GM23338 (cell line): ENCODE data around the gene DYNC2LI1. TPM values are rescaled to one million over a fixed set of nuclear protein-coding genes. Genes with fewer than 3 reads are reported as not detected.

Experiments
- ATAC-seq: fragments of 200-7000 bp; cut with Tn5 transposase; 3 replicates; pipeline ENCODE4 v1.9.1; 2020
- DNase-seq: peaks from one replicate; pipeline ENCODE4 v3.0.0-alpha.2; 2015; ENCODE audit warnings: low spot score
- H2AFZ ChIP-seq: fragments of 200-600 bp; sonication (generic); 2 replicates; pipeline ENCODE4 v1.8.0; 2016; ENCODE audit warnings: antibody characterized with exemption, mild to moderate bottlenecking, moderate library complexity
- H3F3A ChIP-seq: fragments of 200-600 bp; sonication (generic); replicated peaks from 2 replicates; pipeline ENCODE4 v1.8.0; 2017; ENCODE audit warnings: antibody characterized with exemption, mixed run types, low read depth
- H3K27ac ChIP-seq: fragments of 200-600 bp; sonication (generic); 2 replicates; pipeline ENCODE4 v1.6.1; 2016; ENCODE audit warnings: low read depth
- H3K27me3 ChIP-seq: fragments of 200-600 bp; sonication (generic); 2 replicates; pipeline ENCODE4 v1.8.0; 2016; ENCODE audit warnings: mild to moderate bottlenecking, mixed run types, moderate library complexity; ENCODE audit not compliant: insufficient read depth
- H3K36me3 ChIP-seq: fragments of 200-600 bp; sonication (generic); 2 replicates; pipeline ENCODE4 v1.8.0; 2016; ENCODE audit warnings: mild to moderate bottlenecking; ENCODE audit not compliant: insufficient read depth
- H3K4me1 ChIP-seq: fragments of 200-600 bp; sonication (generic); 2 replicates; pipeline ENCODE4 v1.8.0; 2016; ENCODE audit warnings: mild to moderate bottlenecking, moderate library complexity; ENCODE audit not compliant: insufficient read depth
- H3K4me2 ChIP-seq: fragments of 200-600 bp; sonication (generic); 2 replicates; pipeline ENCODE4 v1.7.1; 2017; ENCODE audit warnings: mixed run types
- H3K4me3 ChIP-seq: fragments of 200-600 bp; sonication (generic); 2 replicates; pipeline ENCODE4 v1.6.1; 2016; ENCODE audit warnings: mixed run types
- H3K79me2 ChIP-seq: fragments of 200-600 bp; sonication (generic); replicated peaks from 2 replicates; pipeline ENCODE4 v1.8.0; 2017; ENCODE audit warnings: mild to moderate bottlenecking; ENCODE audit not compliant: insufficient read depth
- H3K9me2 ChIP-seq: fragments of 200-600 bp; sonication (generic); 2 replicates; pipeline ENCODE4 v1.8.0; 2017; ENCODE audit not compliant: insufficient read depth
- H4K20me1 ChIP-seq: fragments of 200-600 bp; sonication (generic); replicated peaks from 2 replicates; pipeline ENCODE4 v1.8.0; 2017; ENCODE audit warnings: mild to moderate bottlenecking; ENCODE audit not compliant: insufficient read depth
- H3K27ac Mint-ChIP-seq: 2 replicates; pipeline ENCODE4 v1.8.0; 2020; ENCODE audit warnings: inconsistent platforms, mild to moderate bottlenecking, moderate library complexity, mixed read lengths
- H3K27me3 Mint-ChIP-seq: 3 replicates; pipeline ENCODE4 v1.8.0; 2022; ENCODE audit warnings: low read depth, mild to moderate bottlenecking, moderate library complexity, mixed read lengths, inconsistent platforms; ENCODE audit not compliant: insufficient read depth, poor library complexity
- H3K36me3 Mint-ChIP-seq: 3 replicates; pipeline ENCODE4 v1.8.0; 2021; ENCODE audit warnings: low read depth, mild to moderate bottlenecking, inconsistent platforms, moderate library complexity, mixed read lengths
- H3K4me1 Mint-ChIP-seq: 3 replicates; pipeline ENCODE4 v1.8.0; 2020; ENCODE audit warnings: mild to moderate bottlenecking, inconsistent platforms, mixed read lengths
- H3K4me3 Mint-ChIP-seq: 3 replicates; pipeline ENCODE4 v1.8.0; 2021; ENCODE audit warnings: moderate library complexity, mild to moderate bottlenecking, inconsistent platforms, mixed read lengths
- H3K9me3 Mint-ChIP-seq: 3 replicates; pipeline ENCODE4 v1.8.0; 2020; ENCODE audit warnings: moderate library complexity, mild to moderate bottlenecking, inconsistent platforms, mixed read lengths
- CREB1 ChIP-seq: fragments of 250-450 bp; sonication (Bioruptor Pico); IDR thresholded peaks from 2 replicates; pipeline ENCODE4 v1.5.0; 2020; ENCODE audit warnings: low read depth, mild to moderate bottlenecking, moderate library complexity
- EZH2 ChIP-seq: fragments of 200-600 bp; sonication (generic); IDR thresholded peaks from one replicate; pipeline ENCODE4 v1.8.0; 2017; ENCODE audit warnings: antibody characterized with exemption, mild to moderate bottlenecking, low read depth; ENCODE audit not compliant: unreplicated experiment
- EZH2phosphoT487 ChIP-seq: fragments of 200-600 bp; sonication (generic); IDR thresholded peaks from one replicate; pipeline ENCODE4 v1.8.1; 2018; ENCODE audit warnings: antibody characterized with exemption; ENCODE audit not compliant: unreplicated experiment
- JUNB ChIP-seq: IDR thresholded peaks from one replicate; pipeline ENCODE4 v1.6.1; 2016; ENCODE audit warnings: antibody characterized with exemption; ENCODE audit not compliant: unreplicated experiment
- NANOG ChIP-seq: IDR thresholded peaks from 2 replicates; pipeline ENCODE4 v1.6.1; 2016; ENCODE audit warnings: antibody characterized with exemption, borderline replicate concordance
- POLR2AphosphoS5 ChIP-seq: IDR thresholded peaks from 2 replicates; pipeline ENCODE4 v1.6.1; 2016; ENCODE audit warnings: antibody characterized with exemption, low read depth
- STAT1 ChIP-seq: IDR thresholded peaks from one replicate; pipeline ENCODE4 v1.6.1; 2016; ENCODE audit warnings: antibody characterized with exemption; ENCODE audit not compliant: unreplicated experiment
- ZNF331 ChIP-seq: fragments of 250-450 bp; sonication (Bioruptor Pico); IDR thresholded peaks from 2 replicates; pipeline ENCODE4 v1.5.0; 2020; ENCODE audit warnings: low read depth, mild to moderate bottlenecking, moderate library complexity
- polyA plus RNA-seq: library from polyadenylated mRNA; unstranded; fragments of >200 nt; fragmentation: Nextera tagmentation; extraction: Ambion mirVana; gene quantifications from 2 replicates; pipeline ENCODE4 v1.2.1, GENCODE V29; 2016
- total RNA-seq: library from RNA; depleted of rRNA; stranded (reverse); fragments of >200 nt; shearing (Covaris generic); gene quantifications from 2 replicates; pipeline ENCODE4 v1.2.3, GENCODE V29; 2014
- TF ChIP-seq, protein P1 (sequence below): IDR thresholded peaks from 2 replicates; pipeline ENCODE4 v1.6.1; 2016; ENCODE audit warnings: antibody characterized with exemption
- TF ChIP-seq, protein P2 (sequence below): IDR thresholded peaks from one replicate; pipeline ENCODE4 v1.6.1; 2018; ENCODE audit warnings: antibody characterized with exemption; ENCODE audit not compliant: unreplicated experiment

DYNC2LI1 gene
- total and polyA plus RNA-seq, 2 experiments from 2014 or later: 8.4 to 11.5 TPM

- no peak overlapping the region for H3K4me3 Mint-ChIP-seq
- TF ChIP-seq CREB1 (no peak), NANOG (no peak)
- TF ChIP-seq, protein P1, sequence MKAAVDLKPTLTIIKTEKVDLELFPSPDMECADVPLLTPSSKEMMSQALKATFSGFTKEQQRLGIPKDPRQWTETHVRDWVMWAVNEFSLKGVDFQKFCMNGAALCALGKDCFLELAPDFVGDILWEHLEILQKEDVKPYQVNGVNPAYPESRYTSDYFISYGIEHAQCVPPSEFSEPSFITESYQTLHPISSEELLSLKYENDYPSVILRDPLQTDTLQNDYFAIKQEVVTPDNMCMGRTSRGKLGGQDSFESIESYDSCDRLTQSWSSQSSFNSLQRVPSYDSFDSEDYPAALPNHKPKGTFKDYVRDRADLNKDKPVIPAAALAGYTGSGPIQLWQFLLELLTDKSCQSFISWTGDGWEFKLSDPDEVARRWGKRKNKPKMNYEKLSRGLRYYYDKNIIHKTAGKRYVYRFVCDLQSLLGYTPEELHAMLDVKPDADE: no peak
- Histone ChIP-seq H3F3A (no peaks in the 10 kb centered on the region), H2AFZ (no peak overlapping the region), H3K9me2 (0 out of 2 replicates have a peak, but pooled peaks cover 5% of the 10 kb centered on the region), H3K4me2 (no peak overlapping the region), H3K4me1 (no peaks in the 10 kb centered on the region), H3K36me3 (no peaks in the 10 kb centered on the region), H3K27me3 (no peaks in the 10 kb centered on the region), H3K4me3 (no peak overlapping the region), H4K20me1 (no peaks in the 10 kb centered on the region), H3K27ac (no peak overlapping the region), H3K79me2 (no peaks in the 10 kb centered on the region)
- ATAC-seq: no peak
- no peaks in the 10 kb centered on the region for H3K9me3 Mint-ChIP-seq
- H3K27ac Mint-ChIP-seq: no peak overlapping the region
- H3K4me1 Mint-ChIP-seq: no peaks in the 10 kb centered on the region
- no peaks in the 10 kb centered on the region for H3K36me3 Mint-ChIP-seq
- peaks cover 4% of the 10 kb centered on the region for H3K27me3 Mint-ChIP-seq
- DNase-seq: no peak
These were observed 72.4 kb downstream of the DYNC2LI1 start for GRCh38 chr2:43846140-43846793.

DNA sequence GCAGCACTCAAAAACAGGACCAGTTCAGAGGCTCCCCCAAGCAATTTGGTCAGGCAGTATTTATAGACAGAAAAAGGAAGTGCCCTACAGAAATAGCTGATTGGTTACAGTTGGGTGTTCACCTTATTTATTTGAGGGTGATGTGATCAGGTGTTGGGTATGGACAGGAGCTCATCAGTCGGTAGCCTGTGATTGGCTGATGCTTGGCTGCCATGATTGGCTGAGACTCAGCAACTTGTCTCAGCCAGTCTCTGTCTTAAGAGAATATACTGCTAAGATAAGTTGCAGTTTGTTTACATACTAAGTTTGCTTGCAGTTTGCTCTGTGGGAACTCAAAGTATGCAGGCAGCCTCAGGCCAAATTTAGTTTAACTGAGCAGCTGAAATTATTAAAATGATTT lies 74.4 kb downstream of the DYNC2LI1 start:
- no peaks in the 10 kb centered on the region for H3K36me3 ChIP-seq
- no peaks in the 10 kb centered on the region for H3K36me3 Mint-ChIP-seq
- H3K4me2 ChIP-seq: no peak overlapping the region
- H3K4me1 Mint-ChIP-seq: no peaks in the 10 kb centered on the region
- H3K9me2 ChIP-seq: 0 out of 2 replicates have a peak, but pooled peaks cover 5% of the 10 kb centered on the region
- ATAC-seq: no peak
- no peak overlapping the region for H3K4me3 ChIP-seq
- H3K9me3 Mint-ChIP-seq: no peaks in the 10 kb centered on the region
- no peaks in the 10 kb centered on the region for H3K79me2 ChIP-seq
- peaks cover 4% of the 10 kb centered on the region for H3K27me3 Mint-ChIP-seq
- DNase-seq: no peak
- no peak overlapping the region for H2AFZ ChIP-seq
- no peak overlapping the region for H3K27ac Mint-ChIP-seq
- H3F3A ChIP-seq: no peaks in the 10 kb centered on the region
- H3K4me1 ChIP-seq: no peaks in the 10 kb centered on the region
- no peak overlapping the region for H3K27ac ChIP-seq
- H3K4me3 Mint-ChIP-seq: no peak overlapping the region
- no peaks in the 10 kb centered on the region for H4K20me1 ChIP-seq
- no peaks in the 10 kb centered on the region for H3K27me3 ChIP-seq
- TF ChIP-seq JUNB (no peak), STAT1 (no peak), CREB1 (no peak), POLR2AphosphoS5 (no peak), EZH2phosphoT487 (no peak), EZH2 (no peak), ZNF331 (CRISPR knock-in tag) (no peak)
- TF ChIP-seq, protein P1: no peak
- TF ChIP-seq, protein P2, sequence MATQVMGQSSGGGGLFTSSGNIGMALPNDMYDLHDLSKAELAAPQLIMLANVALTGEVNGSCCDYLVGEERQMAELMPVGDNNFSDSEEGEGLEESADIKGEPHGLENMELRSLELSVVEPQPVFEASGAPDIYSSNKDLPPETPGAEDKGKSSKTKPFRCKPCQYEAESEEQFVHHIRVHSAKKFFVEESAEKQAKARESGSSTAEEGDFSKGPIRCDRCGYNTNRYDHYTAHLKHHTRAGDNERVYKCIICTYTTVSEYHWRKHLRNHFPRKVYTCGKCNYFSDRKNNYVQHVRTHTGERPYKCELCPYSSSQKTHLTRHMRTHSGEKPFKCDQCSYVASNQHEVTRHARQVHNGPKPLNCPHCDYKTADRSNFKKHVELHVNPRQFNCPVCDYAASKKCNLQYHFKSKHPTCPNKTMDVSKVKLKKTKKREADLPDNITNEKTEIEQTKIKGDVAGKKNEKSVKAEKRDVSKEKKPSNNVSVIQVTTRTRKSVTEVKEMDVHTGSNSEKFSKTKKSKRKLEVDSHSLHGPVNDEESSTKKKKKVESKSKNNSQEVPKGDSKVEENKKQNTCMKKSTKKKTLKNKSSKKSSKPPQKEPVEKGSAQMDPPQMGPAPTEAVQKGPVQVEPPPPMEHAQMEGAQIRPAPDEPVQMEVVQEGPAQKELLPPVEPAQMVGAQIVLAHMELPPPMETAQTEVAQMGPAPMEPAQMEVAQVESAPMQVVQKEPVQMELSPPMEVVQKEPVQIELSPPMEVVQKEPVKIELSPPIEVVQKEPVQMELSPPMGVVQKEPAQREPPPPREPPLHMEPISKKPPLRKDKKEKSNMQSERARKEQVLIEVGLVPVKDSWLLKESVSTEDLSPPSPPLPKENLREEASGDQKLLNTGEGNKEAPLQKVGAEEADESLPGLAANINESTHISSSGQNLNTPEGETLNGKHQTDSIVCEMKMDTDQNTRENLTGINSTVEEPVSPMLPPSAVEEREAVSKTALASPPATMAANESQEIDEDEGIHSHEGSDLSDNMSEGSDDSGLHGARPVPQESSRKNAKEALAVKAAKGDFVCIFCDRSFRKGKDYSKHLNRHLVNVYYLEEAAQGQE: no peak
